Measurements from ENCODE around the gene SMG6. TPM values are rescaled to one million over a fixed set of nuclear protein-coding genes. Genes with fewer than 3 reads are reported as not detected.

Gene SMG6
- total and polyA plus RNA-seq, 2 experiments from 2014 or later: 11.9 to 19.9 TPM

DNA sequence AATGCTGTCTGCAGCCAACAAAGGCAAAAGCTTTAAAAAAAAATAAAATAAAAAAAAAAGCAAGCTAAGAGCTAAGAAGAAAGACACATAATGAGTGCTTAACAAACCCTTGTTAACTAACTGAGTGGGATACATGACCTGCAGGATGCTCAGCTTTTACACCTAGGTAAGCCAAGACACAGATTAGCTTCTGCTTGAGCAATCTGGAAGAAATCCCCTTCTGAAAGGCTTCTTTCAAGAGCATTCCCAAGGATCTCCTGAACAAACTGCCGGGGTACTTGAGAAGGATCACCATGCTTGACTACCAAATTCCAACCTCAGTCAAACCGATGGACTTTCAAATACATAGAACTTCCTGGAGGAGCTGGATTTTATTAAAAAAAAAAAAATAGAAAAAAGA lies 92.9 kb downstream of the SMG6 start:
- H3K79me2 ChIP-seq: peaks cover 25% of the 10 kb centered on the region
- H3K27me3 ChIP-seq: no peaks in the 10 kb centered on the region
- H2AFZ ChIP-seq: no peak overlapping the region
- no peak overlapping the region for H3K4me3 ChIP-seq
- WGBS (ENCODE audit: low lambda C conversion rate, missing lambda C conversion rate): 84% methylated on average over 2 of the region's 2 CpGs
- TF ChIP-seq EZH2phosphoT487 (IDR thresholded peaks at IDR 0.05; ENCODE audit: low read depth, severe bottlenecking, unreplicated experiment) (no peak), EZH2 (IDR thresholded peaks at IDR 0.05; ENCODE audit: borderline replicate concordance) (no peak)
- TF ChIP-seq, protein P1, sequence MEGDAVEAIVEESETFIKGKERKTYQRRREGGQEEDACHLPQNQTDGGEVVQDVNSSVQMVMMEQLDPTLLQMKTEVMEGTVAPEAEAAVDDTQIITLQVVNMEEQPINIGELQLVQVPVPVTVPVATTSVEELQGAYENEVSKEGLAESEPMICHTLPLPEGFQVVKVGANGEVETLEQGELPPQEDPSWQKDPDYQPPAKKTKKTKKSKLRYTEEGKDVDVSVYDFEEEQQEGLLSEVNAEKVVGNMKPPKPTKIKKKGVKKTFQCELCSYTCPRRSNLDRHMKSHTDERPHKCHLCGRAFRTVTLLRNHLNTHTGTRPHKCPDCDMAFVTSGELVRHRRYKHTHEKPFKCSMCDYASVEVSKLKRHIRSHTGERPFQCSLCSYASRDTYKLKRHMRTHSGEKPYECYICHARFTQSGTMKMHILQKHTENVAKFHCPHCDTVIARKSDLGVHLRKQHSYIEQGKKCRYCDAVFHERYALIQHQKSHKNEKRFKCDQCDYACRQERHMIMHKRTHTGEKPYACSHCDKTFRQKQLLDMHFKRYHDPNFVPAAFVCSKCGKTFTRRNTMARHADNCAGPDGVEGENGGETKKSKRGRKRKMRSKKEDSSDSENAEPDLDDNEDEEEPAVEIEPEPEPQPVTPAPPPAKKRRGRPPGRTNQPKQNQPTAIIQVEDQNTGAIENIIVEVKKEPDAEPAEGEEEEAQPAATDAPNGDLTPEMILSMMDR (IDR thresholded peaks at IDR 0.05; ENCODE audit: poor library complexity): no peak
- DNase-seq (ENCODE audit: low spot score): no peak
- H3K9me2 ChIP-seq (replicated peaks; ENCODE audit: insufficient read depth): no peaks in the 10 kb centered on the region
- no peak overlapping the region for H3K4me2 ChIP-seq
- no peaks in the 10 kb centered on the region for H4K20me1 ChIP-seq (ENCODE audit: insufficient read depth, poor library complexity, severe bottlenecking)
- no peak overlapping the region for H3K27ac ChIP-seq
- peaks cover 27% of the 10 kb centered on the region for H3K4me1 ChIP-seq (ENCODE audit: insufficient read depth)
- H3K36me3 ChIP-seq (replicated peaks; ENCODE audit: insufficient read depth, low read depth): no peaks in the 10 kb centered on the region
- H3K9me3 ChIP-seq (ENCODE audit: low read depth): no peaks in the 10 kb centered on the region

DNA sequence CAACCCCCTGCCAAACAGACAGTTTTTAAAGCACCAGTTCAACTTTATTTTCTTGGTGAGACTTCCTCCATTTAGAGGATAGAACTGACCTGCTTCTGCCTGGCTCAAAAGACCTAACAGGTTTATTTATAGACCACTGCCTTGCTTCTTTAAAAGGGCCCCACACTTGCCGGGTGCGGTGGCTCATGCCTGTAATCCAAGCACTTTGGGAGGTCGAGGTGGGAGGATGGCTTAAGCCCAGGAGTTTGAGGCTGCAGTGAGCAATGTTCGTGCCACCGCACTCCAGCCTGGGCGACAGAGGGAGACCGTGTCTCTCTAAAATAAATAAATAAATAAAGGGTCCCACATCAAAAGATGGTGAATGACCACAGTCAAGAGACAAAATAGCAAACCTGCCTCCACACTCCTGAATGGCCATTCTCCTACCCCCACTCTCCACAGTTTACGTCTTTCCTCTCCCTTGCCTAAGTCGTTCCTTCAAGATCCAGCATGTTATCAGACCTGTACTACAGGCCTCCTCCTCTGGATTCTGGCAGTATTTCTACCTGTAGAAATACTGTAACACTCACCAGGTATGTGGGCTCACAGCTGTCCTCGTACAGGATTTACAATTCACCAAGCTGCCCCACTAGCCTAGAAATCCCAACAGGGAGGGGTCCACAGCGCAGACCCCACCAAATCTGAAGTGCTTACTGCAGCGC lies 95.6 kb downstream of the SMG6 start:
- H3K4me2 ChIP-seq: no peak overlapping the region
- H3K9me2 ChIP-seq (replicated peaks; ENCODE audit: insufficient read depth): no peaks in the 10 kb centered on the region
- no peak overlapping the region for H3K27ac ChIP-seq
- no peak overlapping the region for H3K4me3 ChIP-seq
- TF ChIP-seq EZH2phosphoT487 (IDR thresholded peaks at IDR 0.05; ENCODE audit: low read depth, severe bottlenecking, unreplicated experiment) (no peak), EZH2 (IDR thresholded peaks at IDR 0.05; ENCODE audit: borderline replicate concordance) (no peak)
- TF ChIP-seq, protein P1 (IDR thresholded peaks at IDR 0.05; ENCODE audit: poor library complexity): no peak
- peaks cover 25% of the 10 kb centered on the region for H3K79me2 ChIP-seq
- peaks cover 2% of the 10 kb centered on the region for H3K4me1 ChIP-seq (ENCODE audit: insufficient read depth)
- no peaks in the 10 kb centered on the region for H4K20me1 ChIP-seq (ENCODE audit: insufficient read depth, poor library complexity, severe bottlenecking)
- no peak overlapping the region for H2AFZ ChIP-seq
- H3K9me3 ChIP-seq (ENCODE audit: low read depth): no peaks in the 10 kb centered on the region
- WGBS (ENCODE audit: low lambda C conversion rate, missing lambda C conversion rate): 78% methylated on average over 12 of the region's 12 CpGs
- H3K27me3 ChIP-seq: no peaks in the 10 kb centered on the region
- no peaks in the 10 kb centered on the region for H3K36me3 ChIP-seq (replicated peaks; ENCODE audit: insufficient read depth, low read depth)
- DNase-seq (ENCODE audit: low spot score): no peak

DNA sequence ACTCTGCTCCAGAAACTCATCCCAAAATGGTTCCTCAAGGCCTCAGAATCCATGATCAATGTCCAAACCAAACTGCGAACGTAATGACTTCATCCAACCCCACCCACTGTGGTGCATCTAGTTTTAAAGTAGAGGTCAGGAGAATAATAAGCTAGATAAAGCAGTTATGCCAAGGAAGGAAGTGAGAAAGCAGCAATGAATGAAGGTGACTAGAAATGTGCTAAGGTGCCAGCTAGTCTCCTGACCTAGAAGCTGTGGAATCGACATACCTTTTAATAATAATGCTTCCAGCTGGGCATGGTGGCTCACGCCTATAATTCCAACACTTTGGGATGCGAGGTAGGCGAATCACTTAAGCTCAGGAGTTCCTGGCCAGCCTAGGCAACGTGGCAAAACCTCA lies 99.2 kb downstream of the SMG6 start:
- H3K9me3 ChIP-seq (ENCODE audit: low read depth): no peaks in the 10 kb centered on the region
- H3K36me3 ChIP-seq (replicated peaks; ENCODE audit: insufficient read depth, low read depth): no peaks in the 10 kb centered on the region
- DNase-seq (ENCODE audit: low spot score): no peak
- no peak overlapping the region for H3K4me3 ChIP-seq
- H4K20me1 ChIP-seq (ENCODE audit: insufficient read depth, poor library complexity, severe bottlenecking): no peaks in the 10 kb centered on the region
- no peak overlapping the region for H3K4me2 ChIP-seq
- peaks cover 16% of the 10 kb centered on the region for H3K79me2 ChIP-seq
- 94% methylated on average over 7 of the region's 7 CpGs for WGBS (ENCODE audit: low lambda C conversion rate, missing lambda C conversion rate)
- TF ChIP-seq, protein P1 (IDR thresholded peaks at IDR 0.05; ENCODE audit: poor library complexity): no peak
- TF ChIP-seq EZH2phosphoT487 (IDR thresholded peaks at IDR 0.05; ENCODE audit: low read depth, severe bottlenecking, unreplicated experiment): no peak
- TF ChIP-seq EZH2 (IDR thresholded peaks at IDR 0.05; ENCODE audit: borderline replicate concordance): no peak
- H3K27ac ChIP-seq: no peak overlapping the region
- H2AFZ ChIP-seq: no peak overlapping the region
- H3K4me1 ChIP-seq (ENCODE audit: insufficient read depth): no peaks in the 10 kb centered on the region
- H3K9me2 ChIP-seq (replicated peaks; ENCODE audit: insufficient read depth): no peaks in the 10 kb centered on the region
- no peaks in the 10 kb centered on the region for H3K27me3 ChIP-seq

All from hepatocyte (in vitro differentiated cells).